Panc1 (cell line): ENCODE measurements around the gene PDE6B.

Experiments
- POLR2AphosphoS5 ChIP-seq: IDR thresholded peaks from 2 replicates; pipeline ENCODE4 v1.6.1; 2012; ENCODE audit warnings: mild to moderate bottlenecking, low read depth, low read length, moderate library complexity
- TF ChIP-seq, protein P1 (sequence below), 2 experiments: IDR thresholded peaks; 2 replicates each; pipeline ENCODE4 v1.6.1; 2011 to 2012; ENCODE audit warnings: low read depth in 2 of 2, control low read depth in 1 of 2, low read length in 1 of 2, mild to moderate bottlenecking in 1 of 2, moderate library complexity in 1 of 2; ENCODE audit not compliant: insufficient read depth in 1 of 2
- TF ChIP-seq, protein P2 (sequence below): fragments of 450-650 bp; IDR thresholded peaks from 2 replicates; pipeline ENCODE4 v1.5.1; 2017; ENCODE audit warnings: mild to moderate bottlenecking

DNA sequence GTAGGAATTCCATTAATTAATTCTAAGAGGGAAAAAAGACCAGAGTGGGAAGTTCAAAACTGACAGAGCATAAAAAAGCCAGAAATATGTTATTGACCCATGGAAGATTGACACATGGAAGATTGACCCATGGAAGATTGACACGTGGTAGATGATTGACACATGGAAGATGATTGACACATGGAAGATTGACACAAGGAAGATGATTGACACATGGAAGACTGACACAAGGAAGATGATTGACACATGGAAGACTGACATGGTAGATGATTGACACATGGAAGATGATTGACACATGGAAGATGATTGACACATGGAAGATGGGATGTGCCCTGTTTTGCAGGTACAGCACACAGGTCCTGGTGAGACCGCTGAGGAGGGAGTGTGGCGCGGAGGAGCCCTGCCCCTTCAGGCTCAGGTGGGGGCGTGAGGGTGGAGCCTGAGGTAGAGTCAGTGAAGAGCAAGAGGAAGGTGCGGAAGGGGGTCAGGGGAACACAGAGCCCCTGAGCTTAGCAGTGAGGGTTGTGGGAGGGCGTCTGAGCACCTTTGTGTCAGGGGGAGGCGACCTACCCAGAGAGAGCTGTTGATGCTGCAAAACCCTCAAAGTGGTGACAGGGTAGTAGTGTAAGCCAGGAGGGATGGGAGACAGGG, 15.8 kb upstream of the PDE6B start:
- TF ChIP-seq, protein P1, sequence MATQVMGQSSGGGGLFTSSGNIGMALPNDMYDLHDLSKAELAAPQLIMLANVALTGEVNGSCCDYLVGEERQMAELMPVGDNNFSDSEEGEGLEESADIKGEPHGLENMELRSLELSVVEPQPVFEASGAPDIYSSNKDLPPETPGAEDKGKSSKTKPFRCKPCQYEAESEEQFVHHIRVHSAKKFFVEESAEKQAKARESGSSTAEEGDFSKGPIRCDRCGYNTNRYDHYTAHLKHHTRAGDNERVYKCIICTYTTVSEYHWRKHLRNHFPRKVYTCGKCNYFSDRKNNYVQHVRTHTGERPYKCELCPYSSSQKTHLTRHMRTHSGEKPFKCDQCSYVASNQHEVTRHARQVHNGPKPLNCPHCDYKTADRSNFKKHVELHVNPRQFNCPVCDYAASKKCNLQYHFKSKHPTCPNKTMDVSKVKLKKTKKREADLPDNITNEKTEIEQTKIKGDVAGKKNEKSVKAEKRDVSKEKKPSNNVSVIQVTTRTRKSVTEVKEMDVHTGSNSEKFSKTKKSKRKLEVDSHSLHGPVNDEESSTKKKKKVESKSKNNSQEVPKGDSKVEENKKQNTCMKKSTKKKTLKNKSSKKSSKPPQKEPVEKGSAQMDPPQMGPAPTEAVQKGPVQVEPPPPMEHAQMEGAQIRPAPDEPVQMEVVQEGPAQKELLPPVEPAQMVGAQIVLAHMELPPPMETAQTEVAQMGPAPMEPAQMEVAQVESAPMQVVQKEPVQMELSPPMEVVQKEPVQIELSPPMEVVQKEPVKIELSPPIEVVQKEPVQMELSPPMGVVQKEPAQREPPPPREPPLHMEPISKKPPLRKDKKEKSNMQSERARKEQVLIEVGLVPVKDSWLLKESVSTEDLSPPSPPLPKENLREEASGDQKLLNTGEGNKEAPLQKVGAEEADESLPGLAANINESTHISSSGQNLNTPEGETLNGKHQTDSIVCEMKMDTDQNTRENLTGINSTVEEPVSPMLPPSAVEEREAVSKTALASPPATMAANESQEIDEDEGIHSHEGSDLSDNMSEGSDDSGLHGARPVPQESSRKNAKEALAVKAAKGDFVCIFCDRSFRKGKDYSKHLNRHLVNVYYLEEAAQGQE (IDR thresholded peaks at IDR 0.05; ENCODE audit: insufficient read depth in 1 of 2, low read depth in 2 of 2, low read length in 1 of 2), result no peak
- TF ChIP-seq, protein P2, sequence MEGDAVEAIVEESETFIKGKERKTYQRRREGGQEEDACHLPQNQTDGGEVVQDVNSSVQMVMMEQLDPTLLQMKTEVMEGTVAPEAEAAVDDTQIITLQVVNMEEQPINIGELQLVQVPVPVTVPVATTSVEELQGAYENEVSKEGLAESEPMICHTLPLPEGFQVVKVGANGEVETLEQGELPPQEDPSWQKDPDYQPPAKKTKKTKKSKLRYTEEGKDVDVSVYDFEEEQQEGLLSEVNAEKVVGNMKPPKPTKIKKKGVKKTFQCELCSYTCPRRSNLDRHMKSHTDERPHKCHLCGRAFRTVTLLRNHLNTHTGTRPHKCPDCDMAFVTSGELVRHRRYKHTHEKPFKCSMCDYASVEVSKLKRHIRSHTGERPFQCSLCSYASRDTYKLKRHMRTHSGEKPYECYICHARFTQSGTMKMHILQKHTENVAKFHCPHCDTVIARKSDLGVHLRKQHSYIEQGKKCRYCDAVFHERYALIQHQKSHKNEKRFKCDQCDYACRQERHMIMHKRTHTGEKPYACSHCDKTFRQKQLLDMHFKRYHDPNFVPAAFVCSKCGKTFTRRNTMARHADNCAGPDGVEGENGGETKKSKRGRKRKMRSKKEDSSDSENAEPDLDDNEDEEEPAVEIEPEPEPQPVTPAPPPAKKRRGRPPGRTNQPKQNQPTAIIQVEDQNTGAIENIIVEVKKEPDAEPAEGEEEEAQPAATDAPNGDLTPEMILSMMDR, result no peak
- no peak for TF ChIP-seq POLR2AphosphoS5
